ENCODE measurements around the gene ABHD15.

Gene ABHD15

DNA sequence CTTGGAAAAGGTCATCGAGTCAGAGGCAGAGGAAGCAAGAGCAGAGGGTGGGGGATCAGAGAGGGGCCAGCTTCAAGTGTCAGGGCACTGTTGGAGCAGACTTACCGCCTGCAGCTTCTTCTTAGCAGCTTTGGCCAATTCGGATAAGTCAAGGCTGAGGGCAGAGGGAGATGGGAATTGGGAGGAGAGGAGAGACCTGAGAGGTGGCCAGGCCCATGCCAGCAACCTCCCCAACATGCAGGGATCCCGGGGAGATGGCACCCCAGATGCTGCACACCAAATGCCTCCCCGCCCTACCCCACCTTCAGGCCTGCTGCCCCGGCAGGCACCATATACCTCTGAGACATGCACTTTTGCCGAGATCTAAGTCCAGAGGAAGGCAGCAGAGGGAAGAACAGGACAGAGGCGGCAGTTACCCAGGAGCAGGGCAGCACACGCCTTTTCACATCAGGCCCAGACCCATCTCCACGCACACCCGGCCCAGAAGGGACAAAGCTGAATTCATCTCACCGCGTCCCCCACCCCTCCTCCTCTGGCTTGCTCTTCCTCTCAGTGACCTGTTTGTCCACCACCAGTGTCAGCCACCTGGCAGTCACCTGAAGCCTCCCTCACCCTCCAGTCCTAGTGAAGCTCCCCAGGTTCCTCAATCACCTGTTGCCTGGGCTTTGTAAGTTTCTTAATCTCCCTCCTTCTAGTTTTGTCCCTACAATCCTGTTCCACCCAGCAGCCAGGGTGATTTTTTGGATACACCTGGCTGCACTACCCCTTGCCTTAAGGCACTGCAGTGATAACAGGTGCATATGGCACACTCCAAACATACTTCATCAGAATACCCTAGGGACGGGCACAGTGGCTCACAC is 12.0 kb upstream of the ABHD15 start:
- H3K79me2 ChIP-seq (ENCODE audit: insufficient read depth, low read depth): no peaks in the 10 kb centered on the region; the same call in 1 of the 2 replicates
- H2AFZ ChIP-seq (ENCODE audit: low read depth): no peak overlapping the region
- no peak overlapping the region for H3K4me2 ChIP-seq
- no peak overlapping the region for H3K9ac ChIP-seq
- peaks cover 13% of the 10 kb centered on the region for H3K4me1 ChIP-seq (ENCODE audit: low read depth, poor library complexity, severe bottlenecking)
- H3K4me3 ChIP-seq (IDR thresholded peaks at IDR 0.05; ENCODE audit: insufficient read depth, low read depth, low read length): no peak overlapping the region
- H4K20me1 ChIP-seq (ENCODE audit: insufficient read depth): no peaks in the 10 kb centered on the region
- TF ChIP-seq, protein P1, sequence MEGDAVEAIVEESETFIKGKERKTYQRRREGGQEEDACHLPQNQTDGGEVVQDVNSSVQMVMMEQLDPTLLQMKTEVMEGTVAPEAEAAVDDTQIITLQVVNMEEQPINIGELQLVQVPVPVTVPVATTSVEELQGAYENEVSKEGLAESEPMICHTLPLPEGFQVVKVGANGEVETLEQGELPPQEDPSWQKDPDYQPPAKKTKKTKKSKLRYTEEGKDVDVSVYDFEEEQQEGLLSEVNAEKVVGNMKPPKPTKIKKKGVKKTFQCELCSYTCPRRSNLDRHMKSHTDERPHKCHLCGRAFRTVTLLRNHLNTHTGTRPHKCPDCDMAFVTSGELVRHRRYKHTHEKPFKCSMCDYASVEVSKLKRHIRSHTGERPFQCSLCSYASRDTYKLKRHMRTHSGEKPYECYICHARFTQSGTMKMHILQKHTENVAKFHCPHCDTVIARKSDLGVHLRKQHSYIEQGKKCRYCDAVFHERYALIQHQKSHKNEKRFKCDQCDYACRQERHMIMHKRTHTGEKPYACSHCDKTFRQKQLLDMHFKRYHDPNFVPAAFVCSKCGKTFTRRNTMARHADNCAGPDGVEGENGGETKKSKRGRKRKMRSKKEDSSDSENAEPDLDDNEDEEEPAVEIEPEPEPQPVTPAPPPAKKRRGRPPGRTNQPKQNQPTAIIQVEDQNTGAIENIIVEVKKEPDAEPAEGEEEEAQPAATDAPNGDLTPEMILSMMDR (conservative IDR thresholded peaks at IDR 0.05; ENCODE audit: low read depth, low read length): no peak
- no peak overlapping the region for H3K27ac ChIP-seq
- H3K27me3 ChIP-seq (ENCODE audit: insufficient read depth, low read depth): no peaks in the 10 kb centered on the region
- no peaks in the 10 kb centered on the region for H3K36me3 ChIP-seq (ENCODE audit: insufficient read depth)

DNA sequence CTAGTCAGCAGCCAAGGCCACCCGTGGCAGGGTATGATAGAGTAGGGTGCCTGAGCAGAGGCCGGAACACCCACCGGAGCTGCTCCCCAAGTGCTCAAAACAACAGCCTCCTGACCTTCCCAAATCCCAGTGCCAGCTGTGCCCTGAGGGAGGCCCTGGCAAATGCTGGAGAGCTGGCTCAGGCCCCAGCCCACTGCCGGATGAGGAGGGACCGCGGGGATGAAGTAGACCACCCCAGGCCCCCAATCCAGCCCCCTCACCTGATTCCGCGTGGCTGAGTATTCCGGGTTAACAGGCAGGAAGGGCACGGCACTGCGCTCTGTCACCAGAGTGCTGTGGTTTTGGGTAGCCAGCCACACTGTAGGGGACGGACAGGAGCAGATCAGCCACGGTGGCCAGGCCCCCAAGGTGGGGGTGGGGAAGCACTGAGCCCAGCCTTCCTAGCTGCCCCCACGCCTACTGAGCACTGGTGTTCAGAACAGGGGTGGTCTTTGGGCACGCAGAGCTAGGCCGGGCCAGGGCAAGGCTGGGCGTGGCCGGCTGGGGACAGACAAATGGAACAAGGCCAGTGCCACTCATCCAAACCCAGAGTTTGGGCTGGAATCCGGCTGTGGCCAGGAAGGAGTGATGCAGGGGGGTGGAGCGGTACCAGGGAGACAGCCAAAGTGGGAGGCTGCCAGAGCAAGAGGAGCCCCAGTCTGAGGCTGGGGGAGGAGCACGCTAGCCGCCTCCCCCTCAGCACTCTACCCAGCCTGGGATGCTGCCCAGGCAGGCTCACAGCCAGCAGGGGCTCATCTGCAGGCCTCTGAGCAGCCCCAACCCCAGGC is 10.8 kb upstream of the ABHD15 start:
- no peaks in the 10 kb centered on the region for H3K79me2 ChIP-seq (ENCODE audit: insufficient read depth, low read depth)
- no peak overlapping the region for H3K9ac ChIP-seq
- H3K27ac ChIP-seq: no peak overlapping the region
- H3K4me1 ChIP-seq (ENCODE audit: low read depth, poor library complexity, severe bottlenecking): peaks cover 13% of the 10 kb centered on the region
- no peak overlapping the region for H2AFZ ChIP-seq (ENCODE audit: low read depth)
- TF ChIP-seq, protein P1 (conservative IDR thresholded peaks at IDR 0.05; ENCODE audit: low read depth, low read length): no peak
- H3K27me3 ChIP-seq (ENCODE audit: insufficient read depth, low read depth): no peaks in the 10 kb centered on the region
- H3K4me3 ChIP-seq (IDR thresholded peaks at IDR 0.05; ENCODE audit: insufficient read depth, low read depth, low read length): no peak overlapping the region
- no peak overlapping the region for H3K4me2 ChIP-seq
- no peaks in the 10 kb centered on the region for H3K36me3 ChIP-seq (ENCODE audit: insufficient read depth)
- no peaks in the 10 kb centered on the region for H4K20me1 ChIP-seq (ENCODE audit: insufficient read depth)

DNA sequence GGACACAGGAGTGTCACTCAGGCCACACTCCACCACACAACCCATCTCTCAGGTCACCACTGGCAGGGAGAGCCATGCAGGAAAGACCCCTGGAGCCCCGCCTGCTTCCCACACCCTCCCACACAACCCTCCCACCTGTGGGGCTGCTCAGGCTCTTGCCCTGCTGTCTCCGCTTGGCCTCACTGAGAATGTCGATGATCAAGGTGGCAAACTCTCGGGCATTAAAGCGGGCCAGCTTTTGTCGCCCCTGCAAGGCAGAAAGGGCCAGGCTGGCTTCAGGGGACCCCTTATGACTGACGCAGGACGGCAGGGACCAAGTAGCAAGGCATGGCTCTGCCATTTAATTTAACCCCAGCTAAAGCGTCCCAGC is 10.1 kb upstream of the ABHD15 start:
- H3K9ac ChIP-seq: no peak overlapping the region
- no peaks in the 10 kb centered on the region for H3K36me3 ChIP-seq (ENCODE audit: insufficient read depth)
- no peak overlapping the region for H3K4me2 ChIP-seq
- H3K79me2 ChIP-seq (ENCODE audit: insufficient read depth, low read depth): no peaks in the 10 kb centered on the region
- H2AFZ ChIP-seq (ENCODE audit: low read depth): no peak overlapping the region
- TF ChIP-seq, protein P1 (conservative IDR thresholded peaks at IDR 0.05; ENCODE audit: low read depth, low read length): no peak
- H4K20me1 ChIP-seq (ENCODE audit: insufficient read depth): no peaks in the 10 kb centered on the region
- no peaks in the 10 kb centered on the region for H3K27me3 ChIP-seq (ENCODE audit: insufficient read depth, low read depth)
- H3K4me3 ChIP-seq (IDR thresholded peaks at IDR 0.05; ENCODE audit: insufficient read depth, low read depth, low read length): no peak overlapping the region
- H3K4me1 ChIP-seq (ENCODE audit: low read depth, poor library complexity, severe bottlenecking): peaks cover 13% of the 10 kb centered on the region
- H3K27ac ChIP-seq: no peak overlapping the region

DNA sequence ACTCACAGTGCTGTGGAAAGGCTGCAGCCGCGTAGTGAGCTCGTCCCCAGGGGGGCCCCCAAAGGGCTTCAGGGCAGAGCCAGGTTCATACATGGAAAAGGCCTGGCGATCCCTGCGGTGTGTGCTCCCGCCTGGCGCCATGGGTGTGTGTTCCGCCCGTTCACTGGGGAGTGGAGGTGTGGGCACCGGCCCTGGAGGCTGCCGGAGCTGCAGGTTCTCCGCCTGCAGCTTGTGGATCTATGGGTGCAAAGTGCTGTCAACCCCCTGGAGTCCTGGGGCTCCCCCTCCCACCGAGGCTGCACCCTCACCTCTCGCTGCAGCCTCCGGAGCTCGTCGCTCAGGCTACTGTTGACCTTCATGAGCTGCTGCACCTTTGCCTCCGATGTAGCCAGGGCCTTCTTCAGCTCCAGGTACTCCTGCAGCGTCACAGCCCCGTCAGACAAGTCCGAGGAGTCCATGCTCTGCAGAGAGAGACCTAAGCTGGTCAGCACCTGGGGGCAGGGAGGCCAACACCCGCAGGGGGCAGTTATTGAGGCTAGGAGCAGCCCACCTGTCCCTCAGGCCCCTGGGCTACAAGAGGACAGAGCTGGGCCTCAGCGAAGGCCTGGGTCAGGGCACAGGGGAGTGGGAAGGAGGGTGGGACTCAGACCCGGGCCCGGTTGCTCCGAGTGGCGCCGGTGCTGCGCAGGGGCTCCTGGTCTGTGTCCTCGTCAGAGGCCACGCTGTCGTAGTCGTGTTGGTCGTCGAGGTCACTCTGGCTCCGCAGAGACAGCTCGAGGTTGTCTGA is 9.6 kb upstream of the ABHD15 start:
- no peak overlapping the region for H3K27ac ChIP-seq
- H4K20me1 ChIP-seq (ENCODE audit: insufficient read depth): no peaks in the 10 kb centered on the region
- no peaks in the 10 kb centered on the region for H3K79me2 ChIP-seq (ENCODE audit: insufficient read depth, low read depth)
- H2AFZ ChIP-seq (ENCODE audit: low read depth): no peak overlapping the region
- H3K36me3 ChIP-seq (ENCODE audit: insufficient read depth): no peaks in the 10 kb centered on the region
- TF ChIP-seq, protein P1 (conservative IDR thresholded peaks at IDR 0.05; ENCODE audit: low read depth, low read length): no peak
- H3K4me3 ChIP-seq (IDR thresholded peaks at IDR 0.05; ENCODE audit: insufficient read depth, low read depth, low read length): no peak overlapping the region
- no peak overlapping the region for H3K9ac ChIP-seq
- peaks cover 11% of the 10 kb centered on the region for H3K4me1 ChIP-seq (ENCODE audit: low read depth, poor library complexity, severe bottlenecking)
- no peak overlapping the region for H3K4me2 ChIP-seq
- no peaks in the 10 kb centered on the region for H3K27me3 ChIP-seq (ENCODE audit: insufficient read depth, low read depth)

All from KMS-11 (cell line).